ENCODE data around the gene BRF1.
"Not testable (repeated sequence)": the region's sequence is repeated elsewhere in the genome, so short reads cannot be mapped to it uniquely, and the experiment has no call there.

Gene BRF1

GRCh38 chr14:105335231-105335542 is 34.4 kb upstream of the BRF1 start:
- H3K36me3 Mint-ChIP-seq; H3K4me3 Mint-ChIP-seq; DNase-seq (ENCODE audit: low spot score in 2 of 2); H3K27ac Mint-ChIP-seq; ATAC-seq; H3K9me3 Mint-ChIP-seq: not testable (repeated sequence)
- H3K4me1 Mint-ChIP-seq = peaks cover 26% of the 10 kb centered on the region

- Mint-ChIP-seq H3K4me3 (no peak overlapping the region), H3K4me1 (peaks cover 29% of the 10 kb centered on the region), H3K9me3 (no peaks in the 10 kb centered on the region), H3K36me3 (no peaks in the 10 kb centered on the region), H3K27ac (peak overlapping the region; percentile 14)
- no peak for ATAC-seq
- no peak for DNase-seq (ENCODE audit: low spot score in 2 of 2)
Observed at GRCh38 chr14:105334383-105335230, 33.8 kb upstream of the BRF1 start.

GRCh38 chr14:105333613-105334364 is 33.0 kb upstream of the BRF1 start:
- DNase-seq (ENCODE audit: low spot score in 2 of 2) (no peak), ATAC-seq (no peak)
- H3K4me1 Mint-ChIP-seq = peaks cover 37% of the 10 kb centered on the region
- H3K27ac Mint-ChIP-seq = no peak overlapping the region
- no peak overlapping the region for H3K4me3 Mint-ChIP-seq
- H3K36me3 Mint-ChIP-seq = no peaks in the 10 kb centered on the region
- no peaks in the 10 kb centered on the region for H3K9me3 Mint-ChIP-seq

GRCh38 chr14:105333020-105333490 is 32.3 kb upstream of the BRF1 start:
- Mint-ChIP-seq H3K4me1 (peaks cover 43% of the 10 kb centered on the region), H3K9me3 (no peaks in the 10 kb centered on the region), H3K4me3 (no peak overlapping the region), H3K27ac (no peak overlapping the region), H3K36me3 (no peaks in the 10 kb centered on the region)
- no peak for ATAC-seq
- no peak for DNase-seq (ENCODE audit: low spot score in 2 of 2)

GRCh38 chr14:105332350-105332874 is 31.6 kb upstream of the BRF1 start:
- peaks cover 43% of the 10 kb centered on the region for H3K4me1 Mint-ChIP-seq
- H3K9me3 Mint-ChIP-seq = no peaks in the 10 kb centered on the region
- H3K4me3 Mint-ChIP-seq = no peak overlapping the region
- ATAC-seq (no peak), DNase-seq (ENCODE audit: low spot score in 2 of 2) (no peak)
- peak overlapping the region; percentile 63 for H3K27ac Mint-ChIP-seq
- no peaks in the 10 kb centered on the region for H3K36me3 Mint-ChIP-seq

GRCh38 chr14:105331575-105332349 is 31.0 kb upstream of the BRF1 start:
- Mint-ChIP-seq H3K4me3 (no peak overlapping the region), H3K27ac (peak overlapping the region; percentile 63), H3K36me3 (no peaks in the 10 kb centered on the region), H3K9me3 (no peaks in the 10 kb centered on the region), H3K4me1 (peaks cover 43% of the 10 kb centered on the region)
- no peak for DNase-seq (ENCODE audit: low spot score in 2 of 2)
- ATAC-seq = no peak

GRCh38 chr14:105330491-105330895 is 29.7 kb upstream of the BRF1 start:
- no peak overlapping the region for H3K4me3 Mint-ChIP-seq
- no peak overlapping the region for H3K27ac Mint-ChIP-seq
- ATAC-seq (peak; percentile 24), DNase-seq (ENCODE audit: low spot score in 2 of 2) (no peak)
- peaks cover 43% of the 10 kb centered on the region for H3K4me1 Mint-ChIP-seq
- no peaks in the 10 kb centered on the region for H3K9me3 Mint-ChIP-seq
- H3K36me3 Mint-ChIP-seq = no peaks in the 10 kb centered on the region

GRCh38 chr14:105329411-105330150 is 28.8 kb upstream of the BRF1 start:
- DNase-seq (ENCODE audit: low spot score in 2 of 2) (no peak), ATAC-seq (no peak)
- Mint-ChIP-seq H3K4me1 (peaks cover 43% of the 10 kb centered on the region), H3K27ac (peak overlapping the region; percentile 75), H3K4me3 (no peak overlapping the region), H3K36me3 (no peaks in the 10 kb centered on the region), H3K9me3 (no peaks in the 10 kb centered on the region)

GRCh38 chr14:105328678-105329390 is 28.0 kb upstream of the BRF1 start:
- ATAC-seq = no peak
- DNase-seq (ENCODE audit: low spot score in 2 of 2) = no peak
- no peaks in the 10 kb centered on the region for H3K9me3 Mint-ChIP-seq
- H3K36me3 Mint-ChIP-seq = no peaks in the 10 kb centered on the region
- no peak overlapping the region for H3K4me3 Mint-ChIP-seq
- H3K27ac Mint-ChIP-seq = peak overlapping the region; percentile 75
- H3K4me1 Mint-ChIP-seq = peaks cover 43% of the 10 kb centered on the region

- H3K9me3 Mint-ChIP-seq = no peaks in the 10 kb centered on the region
- peaks cover 47% of the 10 kb centered on the region for H3K4me1 Mint-ChIP-seq
- peak overlapping the region; percentile 75 for H3K27ac Mint-ChIP-seq
- H3K36me3 Mint-ChIP-seq = no peaks in the 10 kb centered on the region
- no peak for ATAC-seq
- no peak for DNase-seq (ENCODE audit: low spot score in 2 of 2)
- no peak overlapping the region for H3K4me3 Mint-ChIP-seq
Observed at GRCh38 chr14:105328070-105328677, 27.4 kb upstream of the BRF1 start.

- H3K9me3 Mint-ChIP-seq; H3K36me3 Mint-ChIP-seq; H3K4me3 Mint-ChIP-seq; DNase-seq (ENCODE audit: low spot score in 2 of 2); ATAC-seq; H3K27ac Mint-ChIP-seq: not testable (repeated sequence)
- peaks cover 47% of the 10 kb centered on the region for H3K4me1 Mint-ChIP-seq
Observed at GRCh38 chr14:105327695-105328045, 26.9 kb upstream of the BRF1 start.

- peaks cover 49% of the 10 kb centered on the region for H3K4me1 Mint-ChIP-seq
- H3K36me3 Mint-ChIP-seq = no peaks in the 10 kb centered on the region
- H3K27ac Mint-ChIP-seq = peak overlapping the region; percentile 23
- no peaks in the 10 kb centered on the region for H3K9me3 Mint-ChIP-seq
- DNase-seq (ENCODE audit: low spot score in 2 of 2) = no peak
- H3K4me3 Mint-ChIP-seq = no peak overlapping the region
- ATAC-seq = no peak
Observed at GRCh38 chr14:105326891-105327694, 26.3 kb upstream of the BRF1 start.

GRCh38 chr14:105326568-105326867 is 25.7 kb upstream of the BRF1 start:
- no peak for ATAC-seq
- no peak overlapping the region for H3K4me3 Mint-ChIP-seq
- H3K9me3 Mint-ChIP-seq = no peaks in the 10 kb centered on the region
- no peak for DNase-seq (ENCODE audit: low spot score in 2 of 2)
- H3K27ac Mint-ChIP-seq = no peak overlapping the region
- H3K36me3 Mint-ChIP-seq = no peaks in the 10 kb centered on the region
- H3K4me1 Mint-ChIP-seq = peaks cover 43% of the 10 kb centered on the region

Measured in stimulated activated effector memory CD8-positive, alpha-beta T cell treated with anti-CD3 and anti-CD28 coated beads, Interleukin-12 subunit alpha, Interleukin-12 subunit beta, amount 100 ng/mL, for 72 hours (primary cell).